Gastrocnemius medialis (tissue), 4 donors: ENCODE data around the gene ARHGEF37. TPM values are rescaled to one million over a fixed set of nuclear protein-coding genes. Genes with fewer than 3 reads are reported as not detected.

ENCODE experiments used
- ATAC-seq, 2 donors: fragments of 150-250 bp; one replicate each; pipeline ENCODE4 v1.9.1; 2016
- DNase-seq, 2 donors: peaks; one replicate each; pipeline ENCODE4 v3.0.0-alpha.2; 2019
- H3K27ac ChIP-seq, 4 donors: fragments of 200-600 bp; sonication (generic); 1 replicate in 1 of 4; 2 replicates in 3 of 4; pipeline ENCODE4 v1.5.1; 2016 to 2018; ENCODE audit warnings: mild to moderate bottlenecking in 2 of 4, moderate library complexity in 1 of 4
- H3K27me3 ChIP-seq, 3 donors: fragments of 200-600 bp; sonication (generic) in 2 of 3; 1 replicate in 1 of 3; 2 replicates in 2 of 3; pipeline versions ENCODE4 v1.5.1 to v1.6.0; 2016 to 2019; ENCODE audit warnings: mild to moderate bottlenecking in 1 of 3, moderate library complexity in 1 of 3
- H3K36me3 ChIP-seq, 2 donors: fragments of 200-600 bp; sonication (generic) in 1 of 2; one replicate each; pipeline ENCODE4 v1.5.1; 2017 to 2018
- H3K4me1 ChIP-seq, 2 donors: fragments of 200-600 bp; sonication (generic) in 1 of 2; one replicate each; pipeline ENCODE4 v1.5.1; 2016 to 2017; ENCODE audit warnings: mild to moderate bottlenecking in 2 of 2
- H3K4me3 ChIP-seq, 4 donors: fragments of 200-600 bp; sonication (generic) in 3 of 4; 1 replicate in 1 of 4; 2 replicates in 3 of 4; pipeline ENCODE4 v1.5.1; 2016 to 2019; ENCODE audit warnings: mild to moderate bottlenecking in 2 of 4
- H3K9me3 ChIP-seq, 3 donors: fragments of 200-600 bp; sonication (generic) in 2 of 3; 1 replicate in 1 of 3; 2 replicates in 2 of 3; pipeline ENCODE4 v1.5.1; 2016 to 2019
- CTCF ChIP-seq, 5 experiments: fragments of 450-650 bp in 3 of 5; fragments of 200-600 bp in 2 of 5; sonication (generic) in 2 of 5; IDR thresholded peaks in 4 of 5; conservative IDR thresholded peaks in 1 of 5; 1 replicate in 4 of 5; 2 replicates in 1 of 5; pipeline ENCODE4 v1.5.1; 2016 to 2019; ENCODE audit warnings: antibody characterized with exemption in 5 of 5, mild to moderate bottlenecking in 3 of 5, moderate library complexity in 3 of 5
- POLR2A ChIP-seq, 2 donors: fragments of 450-650 bp; IDR thresholded peaks; one replicate each; pipeline ENCODE4 v1.6.1; 2017; ENCODE audit warnings: antibody characterized with exemption in 2 of 2, mild to moderate bottlenecking in 2 of 2, moderate library complexity in 2 of 2
- in situ Hi-C, 4 donors: fragments of 200-750 bp; cut with MboI; loops; one replicate each; pipeline versions ENCODE4 v1.15.0 to v1.8.0; 2017; ENCODE audit warnings: low sequenced_read_pairs in 4 of 4
- intact Hi-C: fragments of 100-400 bp; cut with DNase I; formaldehyde crosslinking; loops from one replicate; pipeline ENCODE4 v1.15.1; 2023; ENCODE audit warnings: low total_unique reads
- total RNA-seq, 4 donors: library from RNA; depleted of rRNA; stranded (reverse); fragments of >200 nt; gene quantifications; one replicate each; pipeline versions ENCODE4 v1.1.0 to v1.2.3, GENCODE V29; 2016

The ARHGEF37 gene
- total RNA-seq, 4 donors from 2014 or later, result 9.5 to 28.6 (median 21.0) TPM

- H3K4me1 ChIP-seq, result peaks cover 42 to 44% of the 10 kb centered on the region in 2 donors
- intact Hi-C loops (loop anchor here (1.0 to 10.0 kb wide), 5 partner anchors 38 to 396 kb away; partner anchors contain the start of gene AFAP1L1), in situ Hi-C loops (loop anchor here in 3 of 4 donors (5.0 to 25.0 kb wide), 4 partner anchors 93 to 413 kb away; partner anchors contain the start of gene ABLIM3 (in 1 of the 3))
- no peaks in the 10 kb centered on the region for H3K27me3 ChIP-seq
- ATAC-seq (peak; percentile 22 to 25), DNase-seq (no peak)
- H3K27ac ChIP-seq, result peak overlapping the region; percentile 99 to 100 (median 99)
- H3K4me3 ChIP-seq, result peak overlapping the region; percentile 85 to 99 (median 96)
- no peaks in the 10 kb centered on the region for H3K9me3 ChIP-seq
- peaks cover 0 to 16% of the 10 kb centered on the region in 2 donors for H3K36me3 ChIP-seq
- TF ChIP-seq CTCF (IDR thresholded peaks at IDR 0.05 in 4 of 5, conservative IDR thresholded peaks at IDR 0.05 in 1 of 5) (no peak), POLR2A (IDR thresholded peaks at IDR 0.05) (no peak)
These were observed 30.6 kb upstream of the ARHGEF37 start for GRCh38 chr5:149550594-149551226.

GRCh38 chr5:149551227-149552037 lies 29.9 kb upstream of the ARHGEF37 start, which contains the start of gene CSNK1A1:
Gene CSNK1A1, minus strand, starts transcription at chr5:149551439. Its CDS starts 475 bp downstream, at chr5:149550964.
- DNase-seq (peak; percentile 96 to 98), ATAC-seq (peak; percentile 84 to 86)
- Histone ChIP-seq H3K36me3 (peaks cover 0 to 10% of the 10 kb centered on the region in 2 donors), H3K27me3 (no peaks in the 10 kb centered on the region), H3K4me3 (peak within 1 kb of the TSS; percentile 85 to 99 (median 96)), H3K9me3 (no peaks in the 10 kb centered on the region), H3K4me1 (peaks cover 34 to 37% of the 10 kb centered on the region in 2 donors), H3K27ac (peak within 1 kb of the TSS; percentile 99 to 100 (median 99))
- TF ChIP-seq POLR2A (IDR thresholded peaks at IDR 0.05) (peak; percentile 98), CTCF (IDR thresholded peaks at IDR 0.05 in 4 of 5, conservative IDR thresholded peaks at IDR 0.05 in 1 of 5) (peak; percentile 81 to 97 (median 92))
- in situ Hi-C loops (loop anchor here in 3 of 4 donors (5.0 to 25.0 kb wide), 4 partner anchors 94 to 414 kb away; partner anchors contain the start of gene ABLIM3 (in 1 of the 3)), intact Hi-C loops (loop anchor here (1.0 to 10.0 kb wide), 5 partner anchors 39 to 397 kb away; partner anchors contain the start of gene AFAP1L1)

GRCh38 chr5:149552038-149552494 lies 29.2 kb upstream of the ARHGEF37 start:
- DNase-seq (no peak), ATAC-seq (no peak)
- Histone ChIP-seq H3K36me3 (peaks cover 0 to 10% of the 10 kb centered on the region in 2 donors), H3K4me1 (peaks cover 28 to 30% of the 10 kb centered on the region in 2 donors), H3K27me3 (no peaks in the 10 kb centered on the region), H3K27ac (peak overlapping the region; percentile 99 to 100 (median 99)), H3K9me3 (no peaks in the 10 kb centered on the region), H3K4me3 (peak overlapping the region; percentile 78 to 99 (median 96))
- TF ChIP-seq POLR2A (IDR thresholded peaks at IDR 0.05) (no peak), CTCF (IDR thresholded peaks at IDR 0.05 in 4 of 5, conservative IDR thresholded peaks at IDR 0.05 in 1 of 5) (peak in 1 of 5 experiments; percentile 8)
- intact Hi-C loops (loop anchor here (5.0 to 10.0 kb wide), 3 partner anchors 40 to 397 kb away; partner anchors contain the start of gene AFAP1L1), in situ Hi-C loops (loop anchor here in 3 of 4 donors (5.0 to 25.0 kb wide), 4 partner anchors 95 to 415 kb away; partner anchors contain the start of gene ABLIM3 (in 1 of the 3))

- Histone ChIP-seq H3K36me3 (peaks cover 0 to 10% of the 10 kb centered on the region in 2 donors), H3K27ac (peak overlapping the region; percentile 99 to 100 (median 99)), H3K9me3 (no peaks in the 10 kb centered on the region), H3K27me3 (no peaks in the 10 kb centered on the region), H3K4me1 (peaks cover 22 to 25% of the 10 kb centered on the region in 2 donors), H3K4me3 (no peak overlapping the region)
- TF ChIP-seq CTCF (IDR thresholded peaks at IDR 0.05 in 4 of 5, conservative IDR thresholded peaks at IDR 0.05 in 1 of 5) (no peak), POLR2A (IDR thresholded peaks at IDR 0.05) (no peak)
- no peak for DNase-seq
- intact Hi-C loops (loop anchor here (5.0 to 10.0 kb wide), 3 partner anchors 40 to 398 kb away; partner anchors contain the start of gene AFAP1L1), in situ Hi-C loops (loop anchor here in 3 of 4 donors (5.0 to 25.0 kb wide), 4 partner anchors 95 to 415 kb away; partner anchors contain the start of gene ABLIM3 (in 1 of the 3))
- no peak for ATAC-seq
These were observed 28.6 kb upstream of the ARHGEF37 start for GRCh38 chr5:149552553-149553160.
